Mesendoderm (in vitro differentiated cells): ENCODE data around the gene EXOSC2.
A peak's percentile ranks its signal among the peaks of the same experiment; 100 is the strongest.

ENCODE experiments used
- DNase-seq: peaks from one replicate; pipeline ENCODE4 v3.0.0; 2013
- H2AK5ac ChIP-seq: 2 replicates; pipeline ENCODE4 v1.6.1; 2013; ENCODE audit warnings: low read length, inconsistent platforms
- H2BK120ac ChIP-seq: 2 replicates; pipeline ENCODE4 v1.6.1; 2013; ENCODE audit warnings: low read depth, mild to moderate bottlenecking, low read length, moderate library complexity, mixed read lengths
- H2BK15ac ChIP-seq: replicated peaks from 2 replicates; pipeline ENCODE4 v1.6.1; 2013; ENCODE audit warnings: low read depth, mild to moderate bottlenecking, moderate library complexity
- H2BK5ac ChIP-seq: 2 replicates; pipeline ENCODE4 v1.6.1; 2013; ENCODE audit warnings: low read length, inconsistent platforms
- H3K18ac ChIP-seq: 2 replicates; pipeline ENCODE4 v1.6.1; 2013; ENCODE audit warnings: mild to moderate bottlenecking, low read length, mixed read lengths
- H3K23ac ChIP-seq: one replicate; pipeline ENCODE4 v1.6.1; 2013; ENCODE audit warnings: low read length
- H3K27ac ChIP-seq: 2 replicates; pipeline ENCODE4 v1.5.1; 2013; ENCODE audit warnings: low read depth, mild to moderate bottlenecking, inconsistent platforms, low read length, moderate library complexity
- H3K27me3 ChIP-seq: 2 replicates; pipeline ENCODE4 v1.6.1; 2013; ENCODE audit warnings: low read length, control low read depth, mild to moderate bottlenecking, inconsistent platforms; ENCODE audit not compliant: insufficient read depth, poor library complexity
- H3K36me3 ChIP-seq: 2 replicates; pipeline ENCODE4 v1.6.1; 2013; ENCODE audit warnings: low read length, inconsistent platforms; ENCODE audit not compliant: control insufficient read depth, insufficient read depth
- H3K4ac ChIP-seq: one replicate; pipeline ENCODE4 v1.6.1; 2013; ENCODE audit warnings: low read depth, mild to moderate bottlenecking, low read length, moderate library complexity
- H3K4me1 ChIP-seq: 2 replicates; pipeline ENCODE4 v1.6.1; 2013; ENCODE audit warnings: low read depth, low read length, inconsistent platforms; ENCODE audit not compliant: control insufficient read depth
- H3K4me2 ChIP-seq: 2 replicates; pipeline ENCODE4 v1.6.1; 2013; ENCODE audit warnings: low read length
- H3K4me3 ChIP-seq: 2 replicates; pipeline ENCODE4 v1.5.1; 2013; ENCODE audit warnings: mild to moderate bottlenecking, low read length
- H3K56ac ChIP-seq: one replicate; pipeline ENCODE4 v1.6.1; 2013; ENCODE audit warnings: low read length
- H3K79me1 ChIP-seq: 2 replicates; pipeline ENCODE4 v1.6.1; 2013; ENCODE audit warnings: low read length, inconsistent platforms
- H3K79me2 ChIP-seq: 2 replicates; pipeline ENCODE4 v1.6.1; 2013; ENCODE audit warnings: mild to moderate bottlenecking, low read length; ENCODE audit not compliant: control insufficient read depth, insufficient read depth
- H3K9ac ChIP-seq: 2 replicates; pipeline ENCODE4 v1.6.1; 2013; ENCODE audit warnings: low read length, inconsistent platforms
- H4K5ac ChIP-seq: one replicate; pipeline ENCODE4 v1.6.1; 2013; ENCODE audit warnings: low read length
- H4K8ac ChIP-seq: one replicate; pipeline ENCODE4 v1.6.1; 2013; ENCODE audit warnings: low read depth, mild to moderate bottlenecking, control low read depth, low read length, moderate library complexity
- WGBS: extraction: QIAGEN DNeasy Blood & Tissue Kit; methylation state at CpG from one replicate; pipeline ENCODE4 v1.1.7; 2013; ENCODE audit warnings: low lambda C conversion rate, missing lambda C conversion rate; ENCODE audit not compliant: insufficient coverage; ENCODE audit errors: extremely low coverage; 5-methylcytosine and 5-hydroxymethylcytosine counted together

Gene EXOSC2

GRCh38 chr9:130687615-130688014 is 6.0 kb upstream of the EXOSC2 start:
- Histone ChIP-seq H3K4me3 (no peak overlapping the region), H3K79me2 (no peaks in the 10 kb centered on the region), H3K27ac (no peak overlapping the region), H3K36me3 (no peaks in the 10 kb centered on the region), H3K4ac (no peak overlapping the region), H3K56ac (no peak overlapping the region), H3K9ac (no peak overlapping the region), H4K5ac (no peak overlapping the region), H3K23ac (no peak overlapping the region), H3K27me3 (no peaks in the 10 kb centered on the region), H2BK15ac (no peak overlapping the region), H3K4me2 (no peak overlapping the region), H3K4me1 (peaks cover 4% of the 10 kb centered on the region), H3K79me1 (no peaks in the 10 kb centered on the region), H2AK5ac (no peak overlapping the region), H2BK120ac (no peak overlapping the region), H2BK5ac (no peak overlapping the region), H4K8ac (no peak overlapping the region), H3K18ac (no peak overlapping the region)
- DNase-seq, result no peak
- no CpG with 5 or more reads among the region's 2 CpGs for WGBS

GRCh38 chr9:130688072-130688471 is 5.5 kb upstream of the EXOSC2 start:
- no peak for DNase-seq
- Histone ChIP-seq H3K18ac (no peak overlapping the region), H4K8ac (no peak overlapping the region), H3K27ac (no peak overlapping the region), H3K27me3 (no peaks in the 10 kb centered on the region), H3K4ac (no peak overlapping the region), H3K23ac (no peak overlapping the region), H3K4me2 (no peak overlapping the region), H4K5ac (no peak overlapping the region), H3K79me2 (no peaks in the 10 kb centered on the region), H3K56ac (no peak overlapping the region), H2BK5ac (no peak overlapping the region), H3K9ac (no peak overlapping the region), H3K4me3 (no peak overlapping the region), H2BK120ac (no peak overlapping the region), H3K4me1 (peaks cover 4% of the 10 kb centered on the region), H3K79me1 (no peaks in the 10 kb centered on the region), H2AK5ac (no peak overlapping the region), H2BK15ac (no peak overlapping the region), H3K36me3 (no peaks in the 10 kb centered on the region)
- WGBS, result no CpG with 5 or more reads among the region's 5 CpGs

- Histone ChIP-seq H3K4me1 (peaks cover 4% of the 10 kb centered on the region), H3K23ac (no peak overlapping the region), H3K36me3 (no peaks in the 10 kb centered on the region), H3K27ac (no peak overlapping the region), H3K4me3 (no peak overlapping the region), H3K56ac (no peak overlapping the region), H4K8ac (no peak overlapping the region), H3K4me2 (no peak overlapping the region), H3K4ac (no peak overlapping the region), H3K79me2 (peaks cover 8% of the 10 kb centered on the region), H3K79me1 (no peaks in the 10 kb centered on the region), H3K27me3 (no peaks in the 10 kb centered on the region), H3K18ac (no peak overlapping the region), H2BK15ac (no peak overlapping the region), H4K5ac (no peak overlapping the region), H2BK5ac (no peak overlapping the region), H3K9ac (no peak overlapping the region), H2BK120ac (no peak overlapping the region), H2AK5ac (no peak overlapping the region)
- no peak for DNase-seq
- no CpG with 5 or more reads among the region's 1 CpG for WGBS
These were observed 4.0 kb upstream of the EXOSC2 start for GRCh38 chr9:130689572-130689936.

GRCh38 chr9:130689937-130690700 is 3.5 kb upstream of the EXOSC2 start:
- no peaks in the 10 kb centered on the region for H3K36me3 ChIP-seq
- H4K5ac ChIP-seq, result peak overlapping the region; percentile 49
- WGBS, result no CpG with 5 or more reads among the region's 15 CpGs
- H4K8ac ChIP-seq, result no peak overlapping the region
- H3K4ac ChIP-seq, result no peak overlapping the region
- no peak overlapping the region for H3K4me2 ChIP-seq
- H3K27me3 ChIP-seq, result no peaks in the 10 kb centered on the region
- no peak overlapping the region for H2BK15ac ChIP-seq
- H3K4me1 ChIP-seq, result peaks cover 5% of the 10 kb centered on the region
- H3K79me2 ChIP-seq, result peaks cover 13% of the 10 kb centered on the region
- H3K56ac ChIP-seq, result peak overlapping the region; percentile 49
- no peak overlapping the region for H3K18ac ChIP-seq
- H2AK5ac ChIP-seq, result peak overlapping the region; percentile 67
- H2BK5ac ChIP-seq, result no peak overlapping the region
- no peak overlapping the region for H3K27ac ChIP-seq
- DNase-seq, result peak; percentile 93
- H3K9ac ChIP-seq, result peak overlapping the region; percentile 33
- H3K79me1 ChIP-seq, result peaks cover 2% of the 10 kb centered on the region
- no peak overlapping the region for H3K4me3 ChIP-seq
- no peak overlapping the region for H2BK120ac ChIP-seq
- H3K23ac ChIP-seq, result no peak overlapping the region

- no peaks in the 10 kb centered on the region for H3K27me3 ChIP-seq
- H2BK120ac ChIP-seq, result no peak overlapping the region
- DNase-seq, result peak; percentile 93
- H2BK5ac ChIP-seq, result no peak overlapping the region
- H3K4ac ChIP-seq, result no peak overlapping the region
- no peak overlapping the region for H4K8ac ChIP-seq
- H3K4me2 ChIP-seq, result peak overlapping the region; percentile 63
- H3K56ac ChIP-seq, result peak overlapping the region; percentile 68
- H4K5ac ChIP-seq, result no peak overlapping the region
- peaks cover 29% of the 10 kb centered on the region for H3K79me2 ChIP-seq
- no peak overlapping the region for H3K27ac ChIP-seq
- no peak overlapping the region for H3K4me3 ChIP-seq
- peaks cover 9% of the 10 kb centered on the region for H3K79me1 ChIP-seq
- no peak overlapping the region for H2AK5ac ChIP-seq
- H3K36me3 ChIP-seq, result peaks cover 2% of the 10 kb centered on the region
- WGBS, result no CpG with 5 or more reads among the region's 25 CpGs
- H3K18ac ChIP-seq, result no peak overlapping the region
- no peak overlapping the region for H3K23ac ChIP-seq
- H3K4me1 ChIP-seq, result peaks cover 6% of the 10 kb centered on the region
- no peak overlapping the region for H2BK15ac ChIP-seq
- H3K9ac ChIP-seq, result peak overlapping the region; percentile 64
These were observed 1.3 kb upstream of the EXOSC2 start for GRCh38 chr9:130692321-130692720.

GRCh38 chr9:130693101-130693425 is 517 bp upstream of the EXOSC2 start:
- peak overlapping the region; percentile 22 for H3K4me3 ChIP-seq
- DNase-seq, result no peak
- H2BK15ac ChIP-seq, result no peak overlapping the region
- no CpG with 5 or more reads among the region's 8 CpGs for WGBS
- peak overlapping the region; percentile 78 for H4K8ac ChIP-seq
- peaks cover 31% of the 10 kb centered on the region for H3K79me2 ChIP-seq
- peaks cover 11% of the 10 kb centered on the region for H3K79me1 ChIP-seq
- no peaks in the 10 kb centered on the region for H3K27me3 ChIP-seq
- peaks cover 4% of the 10 kb centered on the region for H3K36me3 ChIP-seq
- no peak overlapping the region for H3K27ac ChIP-seq
- H4K5ac ChIP-seq, result no peak overlapping the region
- peaks cover 6% of the 10 kb centered on the region for H3K4me1 ChIP-seq
- no peak overlapping the region for H3K4ac ChIP-seq
- no peak overlapping the region for H2AK5ac ChIP-seq
- no peak overlapping the region for H2BK120ac ChIP-seq
- H3K23ac ChIP-seq, result no peak overlapping the region
- H2BK5ac ChIP-seq, result no peak overlapping the region
- peak overlapping the region; percentile 54 for H3K18ac ChIP-seq
- H3K9ac ChIP-seq, result peak overlapping the region; percentile 69
- H3K4me2 ChIP-seq, result peak overlapping the region; percentile 77
- peak overlapping the region; percentile 59 for H3K56ac ChIP-seq
